ENCODE data around the gene SMOC2.

Gene SMOC2

GRCh38 chr6:168584671-168585070, 143.7 kb downstream of the SMOC2 start:
- Histone ChIP-seq H3K9me3 (ENCODE audit: insufficient read depth, low read length) (no peaks in the 10 kb centered on the region), H4K20me1 (ENCODE audit: insufficient read depth, low read length) (no peaks in the 10 kb centered on the region), H3K9ac (ENCODE audit: low read length) (no peak overlapping the region), H3K79me2 (ENCODE audit: low read length) (no peaks in the 10 kb centered on the region), H3K27ac (ENCODE audit: low read length) (no peak overlapping the region), H3K4me2 (ENCODE audit: low read length) (no peak overlapping the region), H2AFZ (ENCODE audit: low read depth, low read length) (no peak overlapping the region), H3K27me3 (ENCODE audit: low read depth, low read length) (no peaks in the 10 kb centered on the region), H3K4me3 (ENCODE audit: low read length) (no peak overlapping the region), H3K4me1 (ENCODE audit: low read length) (no peaks in the 10 kb centered on the region), H3K36me3 (replicated peaks; ENCODE audit: low read depth, low read length) (no peaks in the 10 kb centered on the region)
- TF ChIP-seq EZH2phosphoT487 (IDR thresholded peaks at IDR 0.05; ENCODE audit: low read depth) (no peak), CTCF (IDR thresholded peaks at IDR 0.05; ENCODE audit: low read depth, low read length) (no peak)

- Histone ChIP-seq H3K4me3 (ENCODE audit: low read length) (no peak overlapping the region), H3K36me3 (replicated peaks; ENCODE audit: low read depth, low read length) (no peaks in the 10 kb centered on the region), H3K4me1 (ENCODE audit: low read length) (no peaks in the 10 kb centered on the region), H3K9me3 (ENCODE audit: insufficient read depth, low read length) (no peaks in the 10 kb centered on the region), H3K9ac (ENCODE audit: low read length) (no peak overlapping the region), H4K20me1 (ENCODE audit: insufficient read depth, low read length) (no peaks in the 10 kb centered on the region), H3K4me2 (ENCODE audit: low read length) (no peak overlapping the region), H3K79me2 (ENCODE audit: low read length) (no peaks in the 10 kb centered on the region), H3K27ac (ENCODE audit: low read length) (no peak overlapping the region), H3K27me3 (ENCODE audit: low read depth, low read length) (no peaks in the 10 kb centered on the region), H2AFZ (ENCODE audit: low read depth, low read length) (no peak overlapping the region)
- TF ChIP-seq EZH2phosphoT487 (IDR thresholded peaks at IDR 0.05; ENCODE audit: low read depth) (no peak), CTCF (IDR thresholded peaks at IDR 0.05; ENCODE audit: low read depth, low read length) (no peak)
These were observed 144.5 kb downstream of the SMOC2 start for GRCh38 chr6:168585441-168585840.

- H3K4me2 ChIP-seq (ENCODE audit: low read length): no peak overlapping the region
- no peak overlapping the region for H3K27ac ChIP-seq (ENCODE audit: low read length)
- H4K20me1 ChIP-seq (ENCODE audit: insufficient read depth, low read length): no peaks in the 10 kb centered on the region
- H2AFZ ChIP-seq (ENCODE audit: low read depth, low read length): no peak overlapping the region
- no peak overlapping the region for H3K4me3 ChIP-seq (ENCODE audit: low read length)
- no peaks in the 10 kb centered on the region for H3K36me3 ChIP-seq (replicated peaks; ENCODE audit: low read depth, low read length)
- H3K79me2 ChIP-seq (ENCODE audit: low read length): no peaks in the 10 kb centered on the region
- H3K9ac ChIP-seq (ENCODE audit: low read length): no peak overlapping the region
- no peak for TF ChIP-seq CTCF (IDR thresholded peaks at IDR 0.05; ENCODE audit: low read depth, low read length)
- no peak for TF ChIP-seq EZH2phosphoT487 (IDR thresholded peaks at IDR 0.05; ENCODE audit: low read depth)
- no peaks in the 10 kb centered on the region for H3K27me3 ChIP-seq (ENCODE audit: low read depth, low read length)
- H3K9me3 ChIP-seq (ENCODE audit: insufficient read depth, low read length): no peaks in the 10 kb centered on the region
- H3K4me1 ChIP-seq (ENCODE audit: low read length): no peaks in the 10 kb centered on the region
These were observed 148.3 kb downstream of the SMOC2 start for GRCh38 chr6:168589275-168589674.

GRCh38 chr6:168590406-168590805, 149.4 kb downstream of the SMOC2 start:
- Histone ChIP-seq H2AFZ (ENCODE audit: low read depth, low read length) (no peak overlapping the region), H3K9ac (ENCODE audit: low read length) (no peak overlapping the region), H4K20me1 (ENCODE audit: insufficient read depth, low read length) (no peaks in the 10 kb centered on the region), H3K79me2 (ENCODE audit: low read length) (no peaks in the 10 kb centered on the region), H3K9me3 (ENCODE audit: insufficient read depth, low read length) (no peaks in the 10 kb centered on the region), H3K27me3 (ENCODE audit: low read depth, low read length) (no peaks in the 10 kb centered on the region), H3K36me3 (replicated peaks; ENCODE audit: low read depth, low read length) (no peaks in the 10 kb centered on the region), H3K27ac (ENCODE audit: low read length) (no peak overlapping the region), H3K4me3 (ENCODE audit: low read length) (no peak overlapping the region), H3K4me1 (ENCODE audit: low read length) (no peaks in the 10 kb centered on the region), H3K4me2 (ENCODE audit: low read length) (no peak overlapping the region)
- TF ChIP-seq EZH2phosphoT487 (IDR thresholded peaks at IDR 0.05; ENCODE audit: low read depth) (no peak), CTCF (IDR thresholded peaks at IDR 0.05; ENCODE audit: low read depth, low read length) (no peak)

All from OCI-LY3 (cell line).